Gastroesophageal sphincter (tissue), 2 donors: ENCODE results near the gene HSF4.

Source experiments
- EP300 ChIP-seq: sonication (generic); formaldehyde crosslinking; IDR thresholded peaks from one replicate; pipeline ENCODE4 v1.6.1; 2017; ENCODE audit warnings: antibody characterized with exemption, mild to moderate bottlenecking
- POLR2AphosphoS5 ChIP-seq: sonication (generic); formaldehyde crosslinking; IDR thresholded peaks from one replicate; pipeline ENCODE4 v1.6.1; 2017; ENCODE audit warnings: antibody characterized with exemption

- TF ChIP-seq EP300 = no peak
- TF ChIP-seq POLR2AphosphoS5 = no peak
These were observed 2.9 kb upstream of the HSF4 start for GRCh38 chr16:67161595-67162058.
